ENCODE data around the gene ACOT8. TPM values are rescaled to one million over a fixed set of nuclear protein-coding genes. Genes with fewer than 3 reads are reported as not detected.

ACOT8 gene
- total and polyA plus RNA-seq, 10 of the 15 experiments (the other 5 are each of a cell fraction or from before 2014, with no cell fraction given), result 5.1 to 47.9 (median 31.8) TPM

GRCh38 chr20:45812157-45813005 lies 44.8 kb downstream of the ACOT8 start, which contains the start of gene UBE2C:
TSS of gene UBE2C (plus strand) at chr20:45812644. CDS start at chr20:45812696, 52 bp downstream.
- ChIA-PET POLR2A (interaction anchor here (1.0 to 1.6 kb wide), 5 partner anchors 29 to 158 kb away, joined by 4 to 8 read pairs (median 5); partner anchors contain the start of genes ACOT8 and ZSWIM3), CTCF (interaction anchor here (1.2 to 2.5 kb wide), 7 partner anchors 12 to 164 kb away, joined by 3 to 18 read pairs (median 5); no protein-coding TSS in a partner anchor), SMC1A (ENCODE audit: uncharacterized antibody, unreplicated experiment) (interaction anchor here (0.7 to 1.9 kb wide), 5 partner anchors 13 to 162 kb away, joined by 3 to 6 read pairs (median 3); no protein-coding TSS in a partner anchor), RAD21 (ENCODE audit: unreplicated experiment) (interaction anchor here (1.2 to 2.5 kb wide), 9 partner anchors 12 to 157 kb away, joined by 3 to 9 read pairs (median 4); partner anchors contain the start of gene ZSWIM1)
- ATAC-seq (peak; percentile 100), DNase-seq (ENCODE audit: low read depth, low spot score) (peak; percentile 98), FAIRE-seq (peak; percentile 86)
- Histone ChIP-seq H2AFZ (ENCODE audit: control insufficient read depth, low read depth, low read length) (peak within 1 kb of the TSS; percentile 74), H3K4me3 (peak within 1 kb of the TSS; percentile 85), H3K4me1 (ENCODE audit: control insufficient read depth, insufficient read depth, low read length) (no peaks in the 10 kb centered on the region), H3K27me3 (replicated peaks in 1 of 2; ENCODE audit: control insufficient read depth in 2 of 2, insufficient read depth in 2 of 2, low read length in 1 of 2) (no peaks in the 10 kb centered on the region), H3K9ac (ENCODE audit: control insufficient read depth, insufficient read depth, low read length) (peak within 1 kb of the TSS; percentile 96), H4K20me1 (ENCODE audit: control insufficient read depth, insufficient read depth) (no peaks in the 10 kb centered on the region), H3K79me2 (ENCODE audit: control insufficient read depth, insufficient read depth, low read length) (peaks cover 20% of the 10 kb centered on the region), H3K27ac (ENCODE audit: control insufficient read depth, insufficient read depth) (peak within 1 kb of the TSS; percentile 93), H3K4me2 (ENCODE audit: control insufficient read depth, insufficient read depth) (peak within 1 kb of the TSS; percentile 79), H3K9me3 (replicated peaks; ENCODE audit: control insufficient read depth, insufficient read depth, low read length) (no peaks in the 10 kb centered on the region; the same call in 2 of the 3 replicates), H3K36me3 (ENCODE audit: control insufficient read depth in 2 of 2, insufficient read depth in 2 of 2, low read length in 1 of 2) (peaks cover 15 to 28% of the 10 kb centered on the region in 2 experiments)
- intact Hi-C loops (cut with micrococcal nuclease; ENCODE audit: unreplicated experiment), result loop anchor here (5.0 kb wide), 2 partner anchors 45 to 150 kb away; partner anchors contain the start of genes ACOT8 and ZSWIM3
- no TSS peak for BruUV-seq (replicated peaks)
- WGBS (ENCODE audit: insufficient coverage, insufficient replicate concordance, low lambda C conversion rate, missing lambda C conversion rate), result 2% methylated on average over 65 of the region's 65 CpGs
- in situ Hi-C loops (cut with MboI), result loop anchor here (25.0 kb wide), 1 partner anchor 550 kb away; no protein-coding TSS in a partner anchor
- TF ChIP-seq EZH2 (IDR thresholded peaks at IDR 0.05; ENCODE audit: borderline replicate concordance, control insufficient read depth, low read depth, low read length), result no peak
- no peak for TF ChIP-seq RCOR1 (conservative IDR thresholded peaks at IDR 0.05; ENCODE audit: low read depth, low read length)
- peak; percentile 88 for TF ChIP-seq POLR2A (IDR thresholded peaks at IDR 0.05; ENCODE audit: low read depth, low read length)
- no peak for TF ChIP-seq SRF (IDR thresholded peaks at IDR 0.05; ENCODE audit: low read depth in 2 of 2, low read length in 2 of 2)
- TF ChIP-seq ZSCAN29 (IDR thresholded peaks at IDR 0.05), result no peak
- no peak for TF ChIP-seq IRF5 (IDR thresholded peaks at IDR 0.05; ENCODE audit: borderline replicate concordance)
- peak; percentile 100 for TF ChIP-seq NFYB (IDR thresholded peaks at IDR 0.05; ENCODE audit: insufficient read depth, low read depth, low read length)
- peak; percentile 97 for TF ChIP-seq CHD2 (IDR thresholded peaks at IDR 0.05; ENCODE audit: borderline replicate concordance, low read depth, low read length)
- no peak for TF ChIP-seq ZNF217 (IDR thresholded peaks at IDR 0.05)
- TF ChIP-seq, protein P1, sequence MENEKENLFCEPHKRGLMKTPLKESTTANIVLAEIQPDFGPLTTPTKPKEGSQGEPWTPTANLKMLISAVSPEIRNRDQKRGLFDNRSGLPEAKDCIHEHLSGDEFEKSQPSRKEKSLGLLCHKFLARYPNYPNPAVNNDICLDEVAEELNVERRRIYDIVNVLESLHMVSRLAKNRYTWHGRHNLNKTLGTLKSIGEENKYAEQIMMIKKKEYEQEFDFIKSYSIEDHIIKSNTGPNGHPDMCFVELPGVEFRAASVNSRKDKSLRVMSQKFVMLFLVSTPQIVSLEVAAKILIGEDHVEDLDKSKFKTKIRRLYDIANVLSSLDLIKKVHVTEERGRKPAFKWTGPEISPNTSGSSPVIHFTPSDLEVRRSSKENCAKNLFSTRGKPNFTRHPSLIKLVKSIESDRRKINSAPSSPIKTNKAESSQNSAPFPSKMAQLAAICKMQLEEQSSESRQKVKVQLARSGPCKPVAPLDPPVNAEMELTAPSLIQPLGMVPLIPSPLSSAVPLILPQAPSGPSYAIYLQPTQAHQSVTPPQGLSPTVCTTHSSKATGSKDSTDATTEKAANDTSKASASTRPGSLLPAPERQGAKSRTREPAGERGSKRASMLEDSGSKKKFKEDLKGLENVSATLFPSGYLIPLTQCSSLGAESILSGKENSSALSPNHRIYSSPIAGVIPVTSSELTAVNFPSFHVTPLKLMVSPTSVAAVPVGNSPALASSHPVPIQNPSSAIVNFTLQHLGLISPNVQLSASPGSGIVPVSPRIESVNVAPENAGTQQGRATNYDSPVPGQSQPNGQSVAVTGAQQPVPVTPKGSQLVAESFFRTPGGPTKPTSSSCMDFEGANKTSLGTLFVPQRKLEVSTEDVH (IDR thresholded peaks at IDR 0.05; ENCODE audit: low read depth, partially characterized antibody), result no peak
- TF ChIP-seq, protein P2, sequence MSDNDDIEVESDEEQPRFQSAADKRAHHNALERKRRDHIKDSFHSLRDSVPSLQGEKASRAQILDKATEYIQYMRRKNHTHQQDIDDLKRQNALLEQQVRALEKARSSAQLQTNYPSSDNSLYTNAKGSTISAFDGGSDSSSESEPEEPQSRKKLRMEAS (IDR thresholded peaks at IDR 0.05; ENCODE audit: low read depth, low read length), result peak; percentile 67
- TF ChIP-seq ELK1 (IDR thresholded peaks at IDR 0.05; ENCODE audit: low read depth, low read length), result no peak
- TF ChIP-seq, protein P3, sequence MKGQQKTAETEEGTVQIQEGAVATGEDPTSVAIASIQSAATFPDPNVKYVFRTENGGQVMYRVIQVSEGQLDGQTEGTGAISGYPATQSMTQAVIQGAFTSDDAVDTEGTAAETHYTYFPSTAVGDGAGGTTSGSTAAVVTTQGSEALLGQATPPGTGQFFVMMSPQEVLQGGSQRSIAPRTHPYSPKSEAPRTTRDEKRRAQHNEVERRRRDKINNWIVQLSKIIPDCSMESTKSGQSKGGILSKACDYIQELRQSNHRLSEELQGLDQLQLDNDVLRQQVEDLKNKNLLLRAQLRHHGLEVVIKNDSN (IDR thresholded peaks at IDR 0.05; ENCODE audit: borderline replicate concordance, extremely low read length, insufficient read depth, low read depth, low read length), result peak; percentile 79
- peak; percentile 57; the same call in 1 of the 2 replicates for TF ChIP-seq IKZF1 (conservative IDR thresholded peaks at IDR 0.05)
- TF ChIP-seq POU2F2 (IDR thresholded peaks at IDR 0.05; ENCODE audit: borderline replicate concordance, low read depth, low read length), result peak; percentile 42; the same call in 1 of the 3 replicates

Measured in GM12878 (cell line).